Gastrocnemius medialis (tissue), 4 donors: Measurements from ENCODE around the gene CHD6.

Source experiments
- CTCF ChIP-seq, 5 experiments: fragments of 450-650 bp in 3 of 5; fragments of 200-600 bp in 2 of 5; sonication (generic) in 2 of 5; IDR thresholded peaks in 4 of 5; conservative IDR thresholded peaks in 1 of 5; 1 replicate in 4 of 5; 2 replicates in 1 of 5; pipeline ENCODE4 v1.5.1; 2016 to 2019; ENCODE audit warnings: antibody characterized with exemption in 5 of 5, mild to moderate bottlenecking in 3 of 5, moderate library complexity in 3 of 5
- POLR2A ChIP-seq, 2 donors: fragments of 450-650 bp; IDR thresholded peaks; one replicate each; pipeline ENCODE4 v1.6.1; 2017; ENCODE audit warnings: antibody characterized with exemption in 2 of 2, mild to moderate bottlenecking in 2 of 2, moderate library complexity in 2 of 2

DNA sequence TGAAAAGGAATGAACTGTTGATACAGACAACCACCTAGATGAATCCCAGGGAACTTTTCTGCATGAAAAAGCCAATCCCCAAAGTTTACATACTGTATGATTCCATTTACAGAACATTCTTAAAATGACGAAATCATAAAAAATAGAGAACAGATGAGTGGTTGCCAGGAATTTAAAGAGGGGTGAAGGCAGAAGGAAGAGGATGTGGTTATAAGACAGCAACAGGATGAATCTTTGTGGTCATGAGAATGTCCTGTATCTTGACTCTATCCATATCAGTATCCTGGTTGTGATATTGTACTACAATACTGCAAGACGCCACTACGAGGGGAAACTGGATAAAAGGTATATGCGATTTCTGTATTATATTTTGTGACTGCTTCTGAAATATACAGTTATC is 181.5 kb downstream of the CHD6 start:
- TF ChIP-seq POLR2A (IDR thresholded peaks at IDR 0.05) = no peak
- TF ChIP-seq CTCF (IDR thresholded peaks at IDR 0.05 in 4 of 5, conservative IDR thresholded peaks at IDR 0.05 in 1 of 5) = no peak
